GM12801 (cell line): ENCODE data around the gene PEX10.

Experiments
- CTCF ChIP-seq: IDR thresholded peaks from one replicate; pipeline ENCODE4 v1.5.1; 2011; ENCODE audit warnings: control low read depth; ENCODE audit not compliant: insufficient read length; ENCODE audit errors: extremely low read depth

PEX10 gene

GRCh38 chr1:2446861-2447260, 34.5 kb upstream of the PEX10 start:
- TF ChIP-seq CTCF: no peak

GRCh38 chr1:2446394-2446793, 34.0 kb upstream of the PEX10 start:
- no peak for TF ChIP-seq CTCF

GRCh38 chr1:2445823-2446215, 33.5 kb upstream of the PEX10 start:
- TF ChIP-seq CTCF: no peak

GRCh38 chr1:2445162-2445822, 32.9 kb upstream of the PEX10 start:
- TF ChIP-seq CTCF: no peak

- TF ChIP-seq CTCF: no peak
Measured at GRCh38 chr1:2444138-2444591, 31.8 kb upstream of the PEX10 start.

GRCh38 chr1:2443277-2444137, 31.1 kb upstream of the PEX10 start:
- TF ChIP-seq CTCF: no peak

- TF ChIP-seq CTCF: no peak
Measured at GRCh38 chr1:2442661-2443060, 30.3 kb upstream of the PEX10 start.
